Panc1 (cell line): ENCODE data around the gene ENTPD8. TPM values are rescaled to one million over a fixed set of nuclear protein-coding genes. Genes with fewer than 3 reads are reported as not detected.

Experiments
- ATAC-seq: fragments of 200-7000 bp; cut with Tn5 transposase; 2 replicates; pipeline ENCODE4 v1.9.1; 2020; ENCODE audit warnings: mild to moderate bottlenecking, moderate library complexity
- BruUV-seq: library from RNA; stranded (reverse); fragments of 400-500 nt; replicated peaks from 2 replicates; lab custom pipeline; 2021; lab: Mats Ljungman, UMichigan
- CTCF ChIA-PET: fragments of 300-600 bp; sonication (Branson Sonifier 250); formaldehyde crosslinking; loops from one replicate; lab custom pipeline; 2022; ENCODE audit warnings: antibody characterized with exemption; lab: Charles Lee
- POLR2A ChIA-PET: fragments of 300-600 bp; sonication (Branson Sonifier 250); formaldehyde crosslinking; loops from one replicate; lab custom pipeline; 2022; ENCODE audit warnings: antibody characterized with exemption; lab: Charles Lee
- DNase-seq: peaks from one replicate; pipeline ENCODE4 v3.0.0-alpha.2; 2010; ENCODE audit warnings: low read depth, low spot score
- H3K27ac ChIP-seq: 2 replicates; pipeline ENCODE4 v1.5.1; 2011; ENCODE audit warnings: mild to moderate bottlenecking, low read length, inconsistent platforms
- H3K27me3 ChIP-seq: fragments of 200-500 bp; sonication (Bioruptor generic); 2 replicates; pipeline ENCODE4 v1.6.0; 2014; ENCODE audit warnings: low read length, inconsistent platforms; ENCODE audit not compliant: control insufficient read depth, insufficient read depth
- H3K36me3 ChIP-seq: fragments of 200-500 bp; sonication (Bioruptor generic); 2 replicates; pipeline ENCODE4 v1.5.1; 2014; ENCODE audit warnings: inconsistent platforms, mild to moderate bottlenecking, low read length, moderate library complexity; ENCODE audit not compliant: control insufficient read depth, insufficient read depth
- H3K4me1 ChIP-seq: 2 replicates; pipeline ENCODE4 v1.5.1; 2011; ENCODE audit warnings: inconsistent platforms, mild to moderate bottlenecking, low read length, moderate library complexity; ENCODE audit not compliant: control insufficient read depth, insufficient read depth
- H3K4me3 ChIP-seq, 2 experiments: 2 replicates each; pipeline ENCODE4 v1.5.1; 2011 to 2012; ENCODE audit warnings: low read depth in 2 of 2, low read length in 2 of 2, mild to moderate bottlenecking in 2 of 2, inconsistent platforms in 1 of 2, moderate library complexity in 1 of 2
- H3K9me3 ChIP-seq: fragments of 200-500 bp; sonication (Bioruptor generic); 2 replicates; pipeline ENCODE4 v1.5.1; 2014; ENCODE audit warnings: low read depth, mild to moderate bottlenecking, inconsistent platforms, low read length, moderate library complexity; ENCODE audit not compliant: control insufficient read depth, insufficient read depth
- CTCF ChIP-seq: fragments of 450-650 bp; IDR thresholded peaks from 2 replicates; pipeline ENCODE4 v1.5.1; 2017; ENCODE audit warnings: mild to moderate bottlenecking
- POLR2AphosphoS5 ChIP-seq: IDR thresholded peaks from 2 replicates; pipeline ENCODE4 v1.6.1; 2012; ENCODE audit warnings: mild to moderate bottlenecking, low read depth, low read length, moderate library complexity
- REST ChIP-seq, 2 experiments: IDR thresholded peaks; 2 replicates each; pipeline ENCODE4 v1.6.1; 2011 to 2012; ENCODE audit warnings: low read depth in 2 of 2, control low read depth in 1 of 2, low read length in 1 of 2, mild to moderate bottlenecking in 1 of 2, moderate library complexity in 1 of 2; ENCODE audit not compliant: insufficient read depth in 1 of 2
- SIN3A ChIP-seq: IDR thresholded peaks from 2 replicates; pipeline ENCODE4 v1.6.1; 2012; ENCODE audit warnings: low read depth, mild to moderate bottlenecking, low read length, moderate library complexity, borderline replicate concordance; ENCODE audit not compliant: insufficient read depth
- TCF7L2 ChIP-seq: IDR thresholded peaks from 2 replicates; pipeline ENCODE4 v1.6.1; 2011; ENCODE audit warnings: mild to moderate bottlenecking, low read depth, low read length, inconsistent platforms
- in situ Hi-C: cut with HindIII; loops from 2 replicates; pipeline ENCODE4 v1.10.0; 2016; ENCODE audit warnings: low sequenced_read_pairs, low pct_unique_long_range_greater_than_20kb
- intact Hi-C: fragments of 100-400 bp; cut with micrococcal nuclease; formaldehyde crosslinking; loops from one replicate; pipeline ENCODE4 v1.10.0; 2022; ENCODE audit not compliant: unreplicated experiment
- total RNA-seq: library from RNA; stranded (reverse); gene quantifications from one replicate; pipeline ENCODE4 v1.2.1, GENCODE V29; 2021; ENCODE audit not compliant: unreplicated experiment

The ENTPD8 gene
- total RNA-seq, 1 experiment from 2014 or later, result 3.9 TPM

GRCh38 chr9:137429974-137430722 lies 11.0 kb downstream of the ENTPD8 start:
- CTCF ChIA-PET, result no interaction called here
- H3K27ac ChIP-seq, result no peak overlapping the region
- intact Hi-C loops, result loop anchor here (10.0 kb wide), 1 partner anchor 135 kb away; no protein-coding TSS in a partner anchor

GRCh38 chr9:137429546-137429890 lies 11.6 kb downstream of the ENTPD8 start:
- ChIA-PET POLR2A (no interaction called here), CTCF (no interaction called here)
- no TSS peak for BruUV-seq
- peaks cover 7% of the 10 kb centered on the region for H3K4me1 ChIP-seq
- no peaks in the 10 kb centered on the region for H3K27me3 ChIP-seq
- in situ Hi-C loops (no loop called here), intact Hi-C loops (loop anchor here (10.0 kb wide), 1 partner anchor 135 kb away; no protein-coding TSS in a partner anchor)
- peak overlapping the region in 1 of 2 experiments; percentile 46; a peak in 2 of 4 replicates for H3K4me3 ChIP-seq
- H3K27ac ChIP-seq, result no peak overlapping the region
- no peak for DNase-seq
- ATAC-seq, result 0 out of 2 replicates have a peak, but pooled peaks have one; percentile 14
- no peaks in the 10 kb centered on the region for H3K36me3 ChIP-seq
- TF ChIP-seq REST (IDR thresholded peaks at IDR 0.05; ENCODE audit: insufficient read depth in 1 of 2, low read depth in 2 of 2, low read length in 1 of 2), result no peak
- TF ChIP-seq POLR2AphosphoS5, result no peak
- TF ChIP-seq SIN3A, result no peak
- no peak for TF ChIP-seq CTCF
- TF ChIP-seq TCF7L2, result no peak
- H3K9me3 ChIP-seq, result no peaks in the 10 kb centered on the region

More at GRCh38 chr9:137429974-137430722, 11.0 kb downstream of the ENTPD8 start:
- Histone ChIP-seq H3K36me3 (no peaks in the 10 kb centered on the region), H3K27me3 (no peaks in the 10 kb centered on the region), H3K4me1 (peaks cover 5% of the 10 kb centered on the region), H3K4me3 (peak overlapping the region; percentile 19 to 46), H3K9me3 (no peaks in the 10 kb centered on the region)
- DNase-seq (no peak), ATAC-seq (peak; percentile 62)
- no TSS peak for BruUV-seq
- POLR2A ChIA-PET, result no interaction called here
- TF ChIP-seq TCF7L2 (no peak), SIN3A (no peak), POLR2AphosphoS5 (no peak), CTCF (no peak), REST (IDR thresholded peaks at IDR 0.05; ENCODE audit: insufficient read depth in 1 of 2, low read depth in 2 of 2, low read length in 1 of 2) (no peak)
- in situ Hi-C loops, result no loop called here
